Right lung (tissue), 10 donors: Measurements from ENCODE around the gene OR52M1. TPM values are rescaled to one million over a fixed set of nuclear protein-coding genes. Genes with fewer than 3 reads are reported as not detected.
"Not testable (repeated sequence)": the region's sequence is repeated elsewhere in the genome, so short reads cannot be mapped to it uniquely, and the experiment has no call there.

Source experiments
- DNase-seq, 2 donors: peaks; one replicate each; pipeline ENCODE4 v3.0.0-alpha.2; 2013
- long read RNA-seq, 8 donors: transcript quantifications; one replicate each; lab custom pipeline, GENCODE V29; 2026
- polyA plus RNA-seq, 5 donors: library from polyadenylated mRNA; unstranded; fragments of 120-200 nt; gene quantifications; one replicate each; pipeline versions ENCODE4 v1.2.1 to v1.2.3, GENCODE V29; 2013; ENCODE audit warnings: inconsistent platforms in 1 of 5, low replicate concordance in 1 of 5; ENCODE audit not compliant: insufficient read length in 5 of 5, insufficient read depth in 1 of 5

OR52M1 gene
- polyA plus RNA-seq = not detected
- long read RNA-seq, donor 1 = 0 reads
- long read RNA-seq, donor 2 = 0 reads
- long read RNA-seq, donor 3 = 0 reads
- long read RNA-seq, donor 4 = 0 reads
- long read RNA-seq, donor 5 = 0 reads
- long read RNA-seq, donor 6 = 0 reads
- long read RNA-seq, donor 7 = 0 reads
- long read RNA-seq, donor 8 = 0 reads

- no peak for DNase-seq
Measured at GRCh38 chr11:4544891-4545290, at the start of gene OR52M1. Gene OR52M1 (plus strand): TSS chr11:4545191. CDS start chr11:4545191, 0 bp downstream.

- no peak for DNase-seq
Measured at GRCh38 chr11:4495487-4495886, 49.5 kb upstream of the OR52M1 start.

GRCh38 chr11:4495986-4496385 is 49.0 kb upstream of the OR52M1 start:
- no peak for DNase-seq

- no peak for DNase-seq
Measured at GRCh38 chr11:4496557-4497248, 48.3 kb upstream of the OR52M1 start.

- no peak for DNase-seq
Measured at GRCh38 chr11:4508886-4509285, 36.1 kb upstream of the OR52M1 start.

GRCh38 chr11:4511282-4512245 is 33.4 kb upstream of the OR52M1 start:
- DNase-seq = peak in 1 of 2 donors; percentile 45

GRCh38 chr11:4514196-4514595 is 30.8 kb upstream of the OR52M1 start:
- DNase-seq = no peak

GRCh38 chr11:4522339-4522738 is 22.7 kb upstream of the OR52M1 start:
- DNase-seq = no peak

- no peak for DNase-seq
Measured at GRCh38 chr11:4522752-4523151, 22.2 kb upstream of the OR52M1 start.

- no peak for DNase-seq
Measured at GRCh38 chr11:4523666-4524065, 21.3 kb upstream of the OR52M1 start.

GRCh38 chr11:4527926-4528325 is 17.1 kb upstream of the OR52M1 start:
- no peak for DNase-seq

GRCh38 chr11:4531686-4532085 is 13.3 kb upstream of the OR52M1 start:
- not testable (repeated sequence) for DNase-seq

- peak in 1 of 2 donors; percentile 16 for DNase-seq
Measured at GRCh38 chr11:4539603-4540219, 5.3 kb upstream of the OR52M1 start.

GRCh38 chr11:4541071-4541470 is 3.9 kb upstream of the OR52M1 start:
- DNase-seq = no peak

- no peak for DNase-seq
Measured at GRCh38 chr11:4543561-4543960, 1.4 kb upstream of the OR52M1 start.

- no peak for DNase-seq
Measured at GRCh38 chr11:4546878-4547277, 1.9 kb downstream of the OR52M1 start.

- no peak for DNase-seq
Measured at GRCh38 chr11:4547416-4547815, 2.4 kb downstream of the OR52M1 start.

- DNase-seq = no peak
Measured at GRCh38 chr11:4551346-4551979, 6.5 kb downstream of the OR52M1 start.

GRCh38 chr11:4559527-4560440 is 14.8 kb downstream of the OR52M1 start:
- no peak for DNase-seq

GRCh38 chr11:4560467-4560866 is 15.5 kb downstream of the OR52M1 start:
- peak; percentile 20 to 24 for DNase-seq
